Measurements from ENCODE around the gene MTA3.
"Not testable (repeated sequence)": the region's sequence is repeated elsewhere in the genome, so short reads cannot be mapped to it uniquely, and the experiment has no call there.

MTA3 gene

DNA sequence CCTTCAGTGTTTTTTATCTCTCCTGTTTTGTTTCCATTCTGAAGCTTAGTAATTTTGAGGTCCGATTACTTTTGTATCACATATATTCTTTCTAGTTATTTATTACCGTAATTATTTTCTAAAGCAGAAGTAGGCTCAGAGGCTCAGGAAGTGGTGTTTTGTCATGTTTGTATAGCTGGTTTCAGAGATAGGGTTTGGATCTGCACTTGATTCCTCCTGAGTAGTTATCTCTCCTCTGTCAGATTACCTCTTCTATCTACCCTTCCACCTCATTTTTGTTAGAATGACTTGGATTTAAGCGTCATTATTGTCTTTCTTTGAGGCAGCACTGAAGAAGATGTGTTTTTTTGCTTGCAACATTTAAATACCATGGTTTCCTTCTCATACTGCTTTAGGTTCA lies 95.4 kb downstream of the MTA3 start:
- DNase-seq (ENCODE audit: low spot score), result no peak

- DNase-seq (ENCODE audit: low spot score), result no peak
These were observed 105.7 kb downstream of the MTA3 start for GRCh38 chr2:42673989-42674579.

DNA sequence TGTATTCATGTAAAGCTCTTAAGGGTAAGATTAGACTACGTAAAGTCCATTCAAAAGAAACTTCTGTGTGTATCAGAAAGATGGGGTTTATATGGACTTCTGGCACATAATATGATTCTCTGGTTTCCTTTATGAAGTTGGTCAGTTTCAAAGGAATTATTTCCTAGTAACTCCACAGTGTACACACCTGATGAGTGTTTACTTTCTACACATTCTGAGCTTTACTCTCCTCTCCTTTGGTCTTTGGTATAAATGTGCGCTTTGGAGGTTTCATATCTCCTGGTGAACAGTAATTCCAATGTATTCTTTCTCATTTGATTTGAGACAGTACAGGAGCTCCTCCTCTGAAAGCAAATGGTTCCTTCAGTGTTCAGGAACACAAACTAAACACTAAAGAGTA lies 107.4 kb downstream of the MTA3 start:
- DNase-seq (ENCODE audit: low spot score), result no peak

GRCh38 chr2:42685303-42685702 lies 116.9 kb downstream of the MTA3 start:
- DNase-seq (ENCODE audit: low spot score), result no peak

- DNase-seq (ENCODE audit: low spot score), result no peak
These were observed 124.7 kb downstream of the MTA3 start for GRCh38 chr2:42693013-42693615.

GRCh38 chr2:42693688-42694479 lies 125.5 kb downstream of the MTA3 start:
- DNase-seq (ENCODE audit: low spot score), result no peak

DNA sequence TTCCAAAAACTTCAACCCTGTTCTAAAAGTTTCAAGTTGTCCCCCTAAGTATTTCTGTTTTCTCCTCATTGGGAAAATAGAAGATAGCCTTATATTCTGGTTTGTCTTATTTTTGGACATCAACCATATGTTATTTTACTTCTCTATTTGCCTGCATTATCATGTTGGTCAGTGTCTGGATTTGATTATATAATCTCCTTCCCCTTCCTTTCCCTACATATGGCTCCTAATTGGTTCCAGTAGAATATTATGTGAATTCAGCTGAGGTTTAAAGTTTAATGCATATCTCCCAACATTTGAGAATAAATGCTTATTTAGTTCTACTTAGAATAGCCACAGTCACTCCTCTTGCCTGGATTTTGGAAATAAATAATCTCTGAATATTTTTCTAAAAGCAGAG lies 128.6 kb downstream of the MTA3 start:
- no peak for DNase-seq (ENCODE audit: low spot score)

GRCh38 chr2:42698940-42699339 lies 130.5 kb downstream of the MTA3 start:
- DNase-seq (ENCODE audit: low spot score), result no peak

DNA sequence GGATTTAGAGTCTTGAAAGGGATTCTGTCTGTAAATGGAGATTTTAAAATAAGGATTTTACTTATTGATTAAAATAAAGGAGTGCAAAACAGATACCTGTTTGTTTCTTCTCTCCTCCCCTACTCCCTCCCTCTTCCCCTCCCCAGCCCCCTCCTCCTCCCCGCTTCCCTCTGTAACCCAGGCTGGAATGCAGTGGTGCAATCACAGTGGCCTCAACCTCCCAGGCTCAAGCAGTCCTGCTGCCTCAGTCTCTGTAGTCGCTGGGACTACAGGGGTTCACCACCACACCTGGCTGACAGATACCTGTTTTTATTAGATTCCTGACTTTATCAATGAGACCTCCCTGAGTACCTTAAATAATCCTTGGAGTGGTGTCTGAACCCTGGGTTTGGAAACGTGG lies 138.4 kb downstream of the MTA3 start:
- no peak for DNase-seq (ENCODE audit: low spot score)

- DNase-seq (ENCODE audit: low spot score), result no peak
These were observed 139.7 kb downstream of the MTA3 start for GRCh38 chr2:42708179-42708578.

- DNase-seq (ENCODE audit: low spot score), result no peak
These were observed 143.5 kb downstream of the MTA3 start for GRCh38 chr2:42711896-42712295.

- DNase-seq (ENCODE audit: low spot score), result no peak
These were observed 144.5 kb downstream of the MTA3 start for GRCh38 chr2:42712934-42713333.

- no peak for DNase-seq (ENCODE audit: low spot score)
These were observed 145.5 kb downstream of the MTA3 start for GRCh38 chr2:42713920-42714319.

DNA sequence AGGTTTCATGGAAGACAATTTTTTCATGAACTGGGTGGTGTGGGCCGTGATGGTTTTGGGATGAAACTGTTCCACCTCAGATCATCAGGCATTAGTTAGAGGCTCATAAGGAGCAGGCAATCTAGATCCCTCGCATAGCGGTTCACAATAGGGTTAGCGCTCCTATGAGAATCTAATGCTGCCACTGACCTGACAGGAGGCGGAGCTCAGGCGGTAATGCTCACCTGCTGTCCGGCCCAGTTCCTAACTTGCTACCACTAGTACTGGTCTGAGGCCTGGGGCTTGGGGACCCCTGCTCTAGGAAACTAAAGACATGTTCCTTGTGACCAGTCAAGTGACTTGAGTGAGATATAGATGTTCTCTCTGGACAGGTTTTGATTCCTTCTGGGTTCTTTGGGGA lies 146.3 kb downstream of the MTA3 start:
- DNase-seq (ENCODE audit: low spot score), result no peak

GRCh38 chr2:42721898-42722297 lies 153.5 kb downstream of the MTA3 start:
- DNase-seq (ENCODE audit: low spot score), result no peak

DNA sequence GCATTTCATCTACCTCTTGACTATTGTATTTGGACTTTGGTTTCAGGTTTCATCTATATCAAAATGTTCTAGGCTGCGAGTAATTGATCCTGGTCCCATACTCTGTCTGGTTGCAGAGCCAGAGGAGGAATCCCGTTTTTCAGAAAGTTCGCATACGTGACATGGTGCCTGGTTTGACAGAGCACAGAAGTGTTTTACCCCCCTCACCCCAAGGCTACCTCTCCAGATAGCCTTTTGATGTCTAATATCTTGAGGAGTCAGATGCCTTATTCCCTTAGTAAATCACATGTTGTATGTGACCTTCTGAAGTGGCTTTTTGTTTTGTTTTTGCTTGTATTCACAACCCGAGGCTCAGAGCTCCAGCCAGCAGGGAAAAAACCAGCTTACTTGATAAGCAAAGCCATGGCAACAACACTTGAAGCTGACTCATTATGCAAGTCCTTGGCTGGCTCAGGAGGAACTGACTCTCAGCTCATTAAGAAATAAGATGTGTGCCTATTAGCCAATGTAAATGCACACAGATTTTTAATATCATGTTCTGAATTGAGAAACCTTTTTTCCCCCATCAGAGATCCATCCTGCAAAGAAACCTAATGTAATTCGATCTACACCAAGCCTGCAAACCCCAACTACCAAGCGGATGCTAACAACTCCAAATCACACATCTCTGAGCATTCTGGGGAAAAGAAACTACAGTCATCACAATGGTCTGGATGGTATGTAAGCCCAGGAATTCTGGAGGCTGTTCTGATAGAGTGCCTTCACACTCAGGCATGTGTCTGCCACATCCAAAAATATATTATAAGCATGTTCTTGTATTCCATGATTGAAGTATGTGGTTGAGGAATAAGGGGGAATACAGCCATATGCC lies 154.1 kb downstream of the MTA3 start:
- no peak for DNase-seq (ENCODE audit: low spot score)

GRCh38 chr2:42723465-42723864 lies 155.0 kb downstream of the MTA3 start:
- no peak for DNase-seq (ENCODE audit: low spot score)

GRCh38 chr2:42724886-42725285 lies 156.5 kb downstream of the MTA3 start:
- DNase-seq (ENCODE audit: low spot score), result no peak

DNA sequence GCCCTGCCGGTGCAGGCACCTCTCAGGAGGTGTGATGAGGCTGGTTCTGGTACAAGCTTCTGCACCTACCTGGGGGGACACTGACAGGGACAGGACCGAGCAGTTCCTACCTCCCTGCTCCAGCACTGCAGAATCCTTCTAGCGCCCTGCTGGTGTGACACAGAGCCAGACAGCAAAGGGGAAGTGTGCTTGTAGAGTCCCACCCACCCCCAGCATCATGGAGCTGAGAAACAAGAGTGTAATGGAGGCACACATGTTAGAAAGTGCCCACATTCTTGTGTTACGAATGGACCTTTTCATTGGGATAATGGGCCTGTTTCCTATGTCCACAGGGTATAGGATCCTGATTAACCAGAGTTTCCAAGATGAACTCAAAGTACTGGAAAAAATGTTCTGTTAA lies 157.2 kb downstream of the MTA3 start:
- no peak for DNase-seq (ENCODE audit: low spot score)

GRCh38 chr2:42726680-42727079 lies 158.2 kb downstream of the MTA3 start:
- DNase-seq (ENCODE audit: low spot score), result no peak

- DNase-seq (ENCODE audit: low spot score), result not testable (repeated sequence)
These were observed 162.9 kb downstream of the MTA3 start for GRCh38 chr2:42731316-42731715.

GRCh38 chr2:42733852-42734251 lies 165.4 kb downstream of the MTA3 start:
- no peak for DNase-seq (ENCODE audit: low spot score)
